HepG2 (cell line): ENCODE measurements around the gene PLK4.

Experiments used
- POLR2A ChIP-seq, 2 experiments: IDR thresholded peaks; 2 replicates each; pipeline ENCODE4 v1.6.1; 2011; ENCODE audit warnings: low read depth in 2 of 2, low read length in 2 of 2, mild to moderate bottlenecking in 1 of 2, moderate library complexity in 1 of 2; ENCODE audit not compliant: insufficient read depth in 1 of 2
- TAF1 ChIP-seq: sonication (generic); formaldehyde crosslinking; IDR thresholded peaks from 2 replicates; pipeline ENCODE4 v1.4.0; 2020; ENCODE audit warnings: missing genetic modification reagents
- TEAD3 ChIP-seq: optimal IDR thresholded peaks from 2 replicates; pipeline ENCODE3; 2016; ENCODE audit warnings: borderline replicate concordance

GRCh38 chr4:127856813-127857447, 23.8 kb upstream of the PLK4 start:
- TF ChIP-seq TAF1 (CRISPR knock-in tag) (no peak), TEAD3 (CRISPR knock-in tag) (no peak), POLR2A (IDR thresholded peaks at IDR 0.05; ENCODE audit: insufficient read depth in 1 of 2, low read depth in 2 of 2, low read length in 2 of 2) (no peak)
